Fibroblast of lung (primary cell): ENCODE measurements around the gene ITGB8.

Source experiments
- EZH2 ChIP-seq: IDR thresholded peaks from 2 replicates; pipeline ENCODE4 v1.5.1; 2012; ENCODE audit warnings: low read length, control low read depth, mild to moderate bottlenecking; ENCODE audit errors: missing control alignments
- TF ChIP-seq, protein P1 (sequence below), 2 donors: IDR thresholded peaks in 1 of 2; conservative IDR thresholded peaks in 1 of 2; 1 replicate in 1 of 2; 2 replicates in 1 of 2; pipeline ENCODE4 v1.5.1; 2011 to 2012; ENCODE audit warnings: low read length in 2 of 2, control low read depth in 1 of 2, inconsistent platforms in 1 of 2, low read depth in 1 of 2, mild to moderate bottlenecking in 1 of 2

DNA sequence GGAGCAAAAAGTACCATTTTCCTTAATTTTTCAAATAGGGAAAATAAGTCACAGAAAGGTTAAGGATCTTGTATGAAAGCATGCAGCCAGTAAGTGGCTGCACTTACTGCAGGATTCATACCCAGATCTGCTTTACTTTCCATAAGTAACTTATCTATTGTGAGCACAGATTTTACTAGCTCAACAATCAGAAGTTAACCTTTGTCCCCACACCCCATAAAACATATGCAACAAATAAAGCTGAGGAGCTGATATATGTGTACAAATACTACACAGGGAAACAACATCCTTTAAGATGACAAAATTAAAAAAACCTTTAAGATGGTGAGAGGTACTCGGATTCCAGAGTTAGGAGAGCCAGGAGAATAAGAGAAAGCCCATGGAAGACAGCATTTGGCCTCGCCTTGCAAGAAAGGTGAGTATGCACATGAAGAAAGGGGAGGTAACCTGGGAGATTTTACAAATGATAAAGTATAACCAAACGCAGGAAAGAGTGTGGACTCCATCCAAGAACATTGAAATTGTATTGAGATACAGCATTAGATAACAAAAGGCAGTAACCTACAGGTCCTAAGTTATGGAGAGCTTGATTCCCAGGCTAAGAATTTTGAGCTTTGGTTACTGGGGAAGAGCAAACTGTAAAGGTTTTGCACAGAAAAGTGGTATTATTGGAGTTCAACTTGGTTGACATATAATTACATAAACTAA lies 87.1 kb downstream of the ITGB8 start:
- TF ChIP-seq EZH2 = no peak
- TF ChIP-seq, protein P1, sequence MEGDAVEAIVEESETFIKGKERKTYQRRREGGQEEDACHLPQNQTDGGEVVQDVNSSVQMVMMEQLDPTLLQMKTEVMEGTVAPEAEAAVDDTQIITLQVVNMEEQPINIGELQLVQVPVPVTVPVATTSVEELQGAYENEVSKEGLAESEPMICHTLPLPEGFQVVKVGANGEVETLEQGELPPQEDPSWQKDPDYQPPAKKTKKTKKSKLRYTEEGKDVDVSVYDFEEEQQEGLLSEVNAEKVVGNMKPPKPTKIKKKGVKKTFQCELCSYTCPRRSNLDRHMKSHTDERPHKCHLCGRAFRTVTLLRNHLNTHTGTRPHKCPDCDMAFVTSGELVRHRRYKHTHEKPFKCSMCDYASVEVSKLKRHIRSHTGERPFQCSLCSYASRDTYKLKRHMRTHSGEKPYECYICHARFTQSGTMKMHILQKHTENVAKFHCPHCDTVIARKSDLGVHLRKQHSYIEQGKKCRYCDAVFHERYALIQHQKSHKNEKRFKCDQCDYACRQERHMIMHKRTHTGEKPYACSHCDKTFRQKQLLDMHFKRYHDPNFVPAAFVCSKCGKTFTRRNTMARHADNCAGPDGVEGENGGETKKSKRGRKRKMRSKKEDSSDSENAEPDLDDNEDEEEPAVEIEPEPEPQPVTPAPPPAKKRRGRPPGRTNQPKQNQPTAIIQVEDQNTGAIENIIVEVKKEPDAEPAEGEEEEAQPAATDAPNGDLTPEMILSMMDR (conservative IDR thresholded peaks at IDR 0.05 in 1 of 2, IDR thresholded peaks at IDR 0.05 in 1 of 2; ENCODE audit: low read depth in 1 of 2, low read length in 2 of 2) = no peak
